SKM-1 (cell line): ENCODE results near the gene ATF3.

ENCODE experiments used
- DNase-seq: peaks from one replicate; lab custom pipeline; 2025; ENCODE audit not compliant: unreplicated experiment; lab: John Stamatoyannopoulos, UW

The ATF3 gene

GRCh38 chr1:212586206-212587015 lies 22.1 kb upstream of the ATF3 start:
- no peak for DNase-seq

GRCh38 chr1:212587016-212587887 lies 21.3 kb upstream of the ATF3 start:
- DNase-seq: no peak

GRCh38 chr1:212587888-212588510 lies 20.6 kb upstream of the ATF3 start:
- no peak for DNase-seq

GRCh38 chr1:212589446-212589845 lies 19.1 kb upstream of the ATF3 start:
- DNase-seq: no peak

- DNase-seq: no peak
These were observed 16.6 kb upstream of the ATF3 start for GRCh38 chr1:212591922-212592321.

GRCh38 chr1:212593821-212594251 lies 14.7 kb upstream of the ATF3 start:
- no peak for DNase-seq

GRCh38 chr1:212594640-212595039 lies 13.9 kb upstream of the ATF3 start:
- no peak for DNase-seq

- DNase-seq: no peak
These were observed 13.3 kb upstream of the ATF3 start for GRCh38 chr1:212595229-212595628.

- DNase-seq: no peak
These were observed 12.5 kb upstream of the ATF3 start for GRCh38 chr1:212595787-212596714.

- DNase-seq: no peak
These were observed 11.8 kb upstream of the ATF3 start for GRCh38 chr1:212596798-212597197.

- DNase-seq: no peak
These were observed 11.1 kb upstream of the ATF3 start for GRCh38 chr1:212597487-212597886.

GRCh38 chr1:212600071-212600915 lies 8.3 kb upstream of the ATF3 start:
- DNase-seq: no peak

- DNase-seq: no peak
These were observed 7.6 kb upstream of the ATF3 start for GRCh38 chr1:212600980-212601379.

GRCh38 chr1:212601524-212601923 lies 7.0 kb upstream of the ATF3 start:
- no peak for DNase-seq

GRCh38 chr1:212605441-212606394 lies 2.8 kb upstream of the ATF3 start:
- no peak for DNase-seq

GRCh38 chr1:212606395-212607205 lies 2.0 kb upstream of the ATF3 start:
- DNase-seq: no peak

GRCh38 chr1:212607206-212607912 lies 1.2 kb upstream of the ATF3 start:
- no peak for DNase-seq
